ENCODE measurements around the gene RIOK1. TPM values are rescaled to one million over a fixed set of nuclear protein-coding genes. Genes with fewer than 3 reads are reported as not detected.
"Not testable (repeated sequence)": the region's sequence is repeated elsewhere in the genome, so short reads cannot be mapped to it uniquely, and the experiment has no call there.

The RIOK1 gene
- polyA plus RNA-seq, 1 experiment: 12.7 TPM

- CTCF ChIA-PET; H3K4me3 ChIP-seq (ENCODE audit: low read depth, low read length); H3K27me3 ChIP-seq (ENCODE audit: control insufficient read depth, insufficient read depth, low read length); H3K27ac ChIP-seq (ENCODE audit: low read depth, low read length); H3K9me3 ChIP-seq (ENCODE audit: control insufficient read depth, insufficient read depth, low read length); DNase-seq (ENCODE audit: low read depth, low spot score); POLR2A ChIA-PET: not testable (repeated sequence)
These were observed 39.0 kb upstream of the RIOK1 start for GRCh38 chr6:7350591-7350990.

GRCh38 chr6:7351916-7352315 lies 37.7 kb upstream of the RIOK1 start:
- H3K27ac ChIP-seq (ENCODE audit: low read depth, low read length); H3K4me3 ChIP-seq (ENCODE audit: low read depth, low read length); H3K9me3 ChIP-seq (ENCODE audit: control insufficient read depth, insufficient read depth, low read length); DNase-seq (ENCODE audit: low read depth, low spot score); CTCF ChIA-PET; H3K27me3 ChIP-seq (ENCODE audit: control insufficient read depth, insufficient read depth, low read length); POLR2A ChIA-PET: not testable (repeated sequence)

- POLR2A ChIA-PET: no interaction called here
- Histone ChIP-seq H3K27me3 (ENCODE audit: control insufficient read depth, insufficient read depth, low read length) (peaks cover 4% of the 10 kb centered on the region), H3K27ac (ENCODE audit: low read depth, low read length) (no peak overlapping the region), H3K4me3 (ENCODE audit: low read depth, low read length) (no peak overlapping the region), H3K9me3 (ENCODE audit: control insufficient read depth, insufficient read depth, low read length) (no peaks in the 10 kb centered on the region)
- no peak for DNase-seq (ENCODE audit: low read depth, low spot score)
- TF ChIP-seq CTCF (IDR thresholded peaks at IDR 0.05; ENCODE audit: low read depth, low read length): no peak
- CTCF ChIA-PET: no interaction called here
These were observed 22.2 kb upstream of the RIOK1 start for GRCh38 chr6:7367408-7367807.

- Histone ChIP-seq H3K4me3 (ENCODE audit: low read depth, low read length) (no peak overlapping the region), H3K27ac (ENCODE audit: low read depth, low read length) (no peak overlapping the region), H3K9me3 (ENCODE audit: control insufficient read depth, insufficient read depth, low read length) (no peaks in the 10 kb centered on the region), H3K27me3 (ENCODE audit: control insufficient read depth, insufficient read depth, low read length) (no peaks in the 10 kb centered on the region)
- no peak for DNase-seq (ENCODE audit: low read depth, low spot score)
- POLR2A ChIA-PET: no interaction called here
- no peak for TF ChIP-seq CTCF (IDR thresholded peaks at IDR 0.05; ENCODE audit: low read depth, low read length)
- CTCF ChIA-PET: no interaction called here
These were observed 15.9 kb upstream of the RIOK1 start for GRCh38 chr6:7373739-7374138.

GRCh38 chr6:7377961-7378360 lies 11.6 kb upstream of the RIOK1 start:
- no peak for DNase-seq (ENCODE audit: low read depth, low spot score)
- ChIA-PET POLR2A (no interaction called here), CTCF (no interaction called here)
- H3K27ac ChIP-seq (ENCODE audit: low read depth, low read length): no peak overlapping the region
- no peaks in the 10 kb centered on the region for H3K9me3 ChIP-seq (ENCODE audit: control insufficient read depth, insufficient read depth, low read length)
- no peak for TF ChIP-seq CTCF (IDR thresholded peaks at IDR 0.05; ENCODE audit: low read depth, low read length)
- H3K4me3 ChIP-seq (ENCODE audit: low read depth, low read length): no peak overlapping the region
- no peaks in the 10 kb centered on the region for H3K27me3 ChIP-seq (ENCODE audit: control insufficient read depth, insufficient read depth, low read length)

GRCh38 chr6:7378740-7379139 lies 10.9 kb upstream of the RIOK1 start:
- CTCF ChIA-PET: no interaction called here
- no peak for TF ChIP-seq CTCF (IDR thresholded peaks at IDR 0.05; ENCODE audit: low read depth, low read length)
- POLR2A ChIA-PET: no interaction called here
- Histone ChIP-seq H3K4me3 (ENCODE audit: low read depth, low read length) (no peak overlapping the region), H3K27ac (ENCODE audit: low read depth, low read length) (no peak overlapping the region), H3K9me3 (ENCODE audit: control insufficient read depth, insufficient read depth, low read length) (no peaks in the 10 kb centered on the region), H3K27me3 (ENCODE audit: control insufficient read depth, insufficient read depth, low read length) (no peaks in the 10 kb centered on the region)
- no peak for DNase-seq (ENCODE audit: low read depth, low spot score)

All from AG04450 (cell line).